Activated T-cell treated with anti-CD3 and anti-CD28 coated beads, Interleukin-2, amount 50 U/mL, for 72 hours (primary cell): ENCODE measurements around the gene KRTAP2-3. TPM values are rescaled to one million over a fixed set of nuclear protein-coding genes. Genes with fewer than 3 reads are reported as not detected.
A peak's percentile ranks its signal among the peaks of the same experiment; 100 is the strongest.
"Not testable (repeated sequence)": the region's sequence is repeated elsewhere in the genome, so short reads cannot be mapped to it uniquely, and the experiment has no call there.

Experiments used
- ATAC-seq, 2 donors: fragments of 150-1000 bp; cut with Tn5 transposase; replicated peaks in 1 of 2; 2 replicates each; pipeline ENCODE4 v1.10.0; 2021; ENCODE audit warnings: moderate library complexity in 2 of 2, mild to moderate bottlenecking in 1 of 2
- DNase-seq, 2 donors: peaks; one replicate each; pipeline ENCODE4 v3.0.0; 2021 to 2022; ENCODE audit warnings: mixed read lengths in 1 of 2
- H3K27ac Mint-ChIP-seq: one replicate; pipeline ENCODE4 v1.8.0; 2022; ENCODE audit warnings: mild to moderate bottlenecking, moderate library complexity, mixed read lengths
- H3K27me3 Mint-ChIP-seq: one replicate; pipeline ENCODE4 v1.8.0; 2022; ENCODE audit warnings: low read depth, mixed read lengths
- H3K36me3 Mint-ChIP-seq, 2 donors: one replicate each; pipeline ENCODE4 v1.8.0; 2022; ENCODE audit warnings: mixed read lengths in 2 of 2, mild to moderate bottlenecking in 1 of 2; ENCODE audit not compliant: insufficient read depth in 2 of 2
- H3K4me1 Mint-ChIP-seq: one replicate; pipeline ENCODE4 v1.8.0; 2022; ENCODE audit warnings: low read depth, mixed read lengths
- H3K4me3 Mint-ChIP-seq, 2 donors: one replicate each; pipeline ENCODE4 v1.8.0; 2022; ENCODE audit warnings: mild to moderate bottlenecking in 2 of 2, mixed read lengths in 2 of 2, moderate library complexity in 2 of 2
- H3K9me3 Mint-ChIP-seq, 2 donors: one replicate each; pipeline ENCODE4 v1.8.0; 2022; ENCODE audit warnings: mixed read lengths in 2 of 2
- total RNA-seq, 2 donors: library from RNA; stranded (reverse); gene quantifications; one replicate each; pipeline ENCODE4 v1.2.3, GENCODE V29; 2022

Gene KRTAP2-3
- total RNA-seq, result not detected

GRCh38 chr17:41060052-41060604 is at the start of gene KRTAP2-3:
Gene KRTAP2-3, minus strand, starts transcription at chr17:41060114. Its CDS starts 64 bp downstream, at chr17:41060050.
- DNase-seq (no peak), ATAC-seq (no peak)
- no peaks in the 10 kb centered on the region for H3K9me3 Mint-ChIP-seq
- H3K36me3 Mint-ChIP-seq, result no peaks in the 10 kb centered on the region
- H3K4me3 Mint-ChIP-seq, result no peak within 1 kb of the TSS
- no peak within 1 kb of the TSS for H3K27ac Mint-ChIP-seq
- peaks cover 41% of the 10 kb centered on the region for H3K27me3 Mint-ChIP-seq
- no peaks in the 10 kb centered on the region for H3K4me1 Mint-ChIP-seq

GRCh38 chr17:41108728-41109386 is 48.9 kb upstream of the KRTAP2-3 start:
- not testable (repeated sequence) for H3K9me3 Mint-ChIP-seq, H3K27me3 Mint-ChIP-seq, DNase-seq, ATAC-seq, H3K4me1 Mint-ChIP-seq, H3K27ac Mint-ChIP-seq, H3K36me3 Mint-ChIP-seq
- peak overlapping the region in 1 of 2 donors; percentile 8 for H3K4me3 Mint-ChIP-seq

- ATAC-seq, result no peak
- H3K9me3 Mint-ChIP-seq, result peaks cover 0 to under 1% of the 10 kb centered on the region in 2 donors
- peaks cover 6% of the 10 kb centered on the region for H3K27me3 Mint-ChIP-seq
- H3K4me3 Mint-ChIP-seq, result peak overlapping the region in 1 of 2 donors; percentile 8
- no peaks in the 10 kb centered on the region for H3K4me1 Mint-ChIP-seq
- H3K36me3 Mint-ChIP-seq, result peaks cover 0 to 6% of the 10 kb centered on the region in 2 donors
- H3K27ac Mint-ChIP-seq, result no peak overlapping the region
- DNase-seq, result no peak
These were observed 48.1 kb upstream of the KRTAP2-3 start for GRCh38 chr17:41107941-41108450.

GRCh38 chr17:41105347-41105746 is 45.4 kb upstream of the KRTAP2-3 start, which contains the start of gene KRTAP4-9:
Gene KRTAP4-9, plus strand, starts transcription at chr17:41105389. Its CDS starts 0 bp downstream, at chr17:41105389.
- not testable (repeated sequence) for H3K4me3 Mint-ChIP-seq, H3K4me1 Mint-ChIP-seq, H3K27me3 Mint-ChIP-seq, H3K36me3 Mint-ChIP-seq, H3K9me3 Mint-ChIP-seq, DNase-seq, H3K27ac Mint-ChIP-seq, ATAC-seq

GRCh38 chr17:41104386-41105038 is 44.6 kb upstream of the KRTAP2-3 start:
- H3K27me3 Mint-ChIP-seq, result peaks cover 11% of the 10 kb centered on the region
- H3K36me3 Mint-ChIP-seq, H3K4me3 Mint-ChIP-seq, H3K9me3 Mint-ChIP-seq, DNase-seq, H3K4me1 Mint-ChIP-seq, H3K27ac Mint-ChIP-seq: not testable (repeated sequence)
- peak in 1 of 2 donors; percentile 38 for ATAC-seq

GRCh38 chr17:41103896-41104295 is 44.0 kb upstream of the KRTAP2-3 start:
- no peak for DNase-seq
- H3K4me1 Mint-ChIP-seq, result peaks cover 7% of the 10 kb centered on the region

GRCh38 chr17:41101586-41102259 is 41.8 kb upstream of the KRTAP2-3 start, which contains the start of gene KRTAP4-16:
Gene KRTAP4-16, minus strand, starts transcription at chr17:41102209. Its CDS starts 0 bp downstream, at chr17:41102209.
- ATAC-seq (no peak), DNase-seq (no peak)
- H3K36me3 Mint-ChIP-seq, result no peaks in the 10 kb centered on the region
- no peaks in the 10 kb centered on the region for H3K9me3 Mint-ChIP-seq
- peaks cover 17% of the 10 kb centered on the region for H3K27me3 Mint-ChIP-seq
- H3K4me1 Mint-ChIP-seq, result peaks cover 7% of the 10 kb centered on the region
- H3K4me3 Mint-ChIP-seq, result no peak within 1 kb of the TSS
- H3K27ac Mint-ChIP-seq, result no peak within 1 kb of the TSS

More at GRCh38 chr17:41103896-41104295, 44.0 kb upstream of the KRTAP2-3 start:
- H3K27me3 Mint-ChIP-seq, result peaks cover 11% of the 10 kb centered on the region
- H3K4me3 Mint-ChIP-seq, result no peak overlapping the region
- H3K27ac Mint-ChIP-seq, result no peak overlapping the region
- H3K36me3 Mint-ChIP-seq, result no peaks in the 10 kb centered on the region
- H3K9me3 Mint-ChIP-seq, result no peaks in the 10 kb centered on the region
- ATAC-seq, result no peak

GRCh38 chr17:41099682-41100480 is 40.0 kb upstream of the KRTAP2-3 start:
- ATAC-seq, H3K27ac Mint-ChIP-seq, H3K36me3 Mint-ChIP-seq, H3K4me1 Mint-ChIP-seq, H3K9me3 Mint-ChIP-seq, DNase-seq, H3K4me3 Mint-ChIP-seq: not testable (repeated sequence)
- peaks cover 17% of the 10 kb centered on the region for H3K27me3 Mint-ChIP-seq

- Mint-ChIP-seq H3K4me1 (peaks cover 7% of the 10 kb centered on the region), H3K9me3 (no peaks in the 10 kb centered on the region), H3K27ac (no peak overlapping the region), H3K4me3 (no peak overlapping the region), H3K36me3 (no peaks in the 10 kb centered on the region), H3K27me3 (peaks cover 17% of the 10 kb centered on the region)
- ATAC-seq (no peak), DNase-seq (no peak)
These were observed 38.6 kb upstream of the KRTAP2-3 start for GRCh38 chr17:41098481-41098880.

- H3K27ac Mint-ChIP-seq, result peak within 1 kb of the TSS; percentile 24
- no peak within 1 kb of the TSS for H3K4me3 Mint-ChIP-seq
- H3K9me3 Mint-ChIP-seq, result no peaks in the 10 kb centered on the region
- H3K36me3 Mint-ChIP-seq, result no peaks in the 10 kb centered on the region
- H3K4me1 Mint-ChIP-seq, result peaks cover 7% of the 10 kb centered on the region
- peaks cover 17% of the 10 kb centered on the region for H3K27me3 Mint-ChIP-seq
- DNase-seq, result no peak
- ATAC-seq, result no peak
These were observed 38.1 kb upstream of the KRTAP2-3 start, which contains the start of gene KRTAP4-8 for GRCh38 chr17:41098042-41098441. Gene KRTAP4-8, minus strand, starts transcription at chr17:41098142. Its CDS starts 58 bp downstream, at chr17:41098084.

GRCh38 chr17:41096055-41096454 is 36.1 kb upstream of the KRTAP2-3 start:
- peaks cover 17% of the 10 kb centered on the region for H3K27me3 Mint-ChIP-seq
- peaks cover 7% of the 10 kb centered on the region for H3K4me1 Mint-ChIP-seq

GRCh38 chr17:41088760-41089352 is 28.9 kb upstream of the KRTAP2-3 start:
- not testable (repeated sequence) for H3K4me1 Mint-ChIP-seq, H3K4me3 Mint-ChIP-seq, H3K9me3 Mint-ChIP-seq

More at GRCh38 chr17:41096055-41096454, 36.1 kb upstream of the KRTAP2-3 start:
- ATAC-seq (no peak), DNase-seq (no peak)
- Mint-ChIP-seq H3K27ac (no peak overlapping the region), H3K4me3 (no peak overlapping the region), H3K36me3 (no peaks in the 10 kb centered on the region), H3K9me3 (no peaks in the 10 kb centered on the region)

More at GRCh38 chr17:41088760-41089352, 28.9 kb upstream of the KRTAP2-3 start:
- not testable (repeated sequence) for H3K36me3 Mint-ChIP-seq, H3K27me3 Mint-ChIP-seq, ATAC-seq, DNase-seq, H3K27ac Mint-ChIP-seq
